GM12872 (cell line): ENCODE results near the gene IFI27L1.

Source experiments
- TF ChIP-seq, protein P1 (sequence below): IDR thresholded peaks from 3 replicates; pipeline ENCODE4 v1.5.1; 2011; ENCODE audit warnings: low read depth, mild to moderate bottlenecking, low read length, moderate library complexity; ENCODE audit not compliant: insufficient read depth

Gene IFI27L1, protein sequence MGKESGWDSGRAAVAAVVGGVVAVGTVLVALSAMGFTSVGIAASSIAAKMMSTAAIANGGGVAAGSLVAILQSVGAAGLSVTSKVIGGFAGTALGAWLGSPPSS

DNA sequence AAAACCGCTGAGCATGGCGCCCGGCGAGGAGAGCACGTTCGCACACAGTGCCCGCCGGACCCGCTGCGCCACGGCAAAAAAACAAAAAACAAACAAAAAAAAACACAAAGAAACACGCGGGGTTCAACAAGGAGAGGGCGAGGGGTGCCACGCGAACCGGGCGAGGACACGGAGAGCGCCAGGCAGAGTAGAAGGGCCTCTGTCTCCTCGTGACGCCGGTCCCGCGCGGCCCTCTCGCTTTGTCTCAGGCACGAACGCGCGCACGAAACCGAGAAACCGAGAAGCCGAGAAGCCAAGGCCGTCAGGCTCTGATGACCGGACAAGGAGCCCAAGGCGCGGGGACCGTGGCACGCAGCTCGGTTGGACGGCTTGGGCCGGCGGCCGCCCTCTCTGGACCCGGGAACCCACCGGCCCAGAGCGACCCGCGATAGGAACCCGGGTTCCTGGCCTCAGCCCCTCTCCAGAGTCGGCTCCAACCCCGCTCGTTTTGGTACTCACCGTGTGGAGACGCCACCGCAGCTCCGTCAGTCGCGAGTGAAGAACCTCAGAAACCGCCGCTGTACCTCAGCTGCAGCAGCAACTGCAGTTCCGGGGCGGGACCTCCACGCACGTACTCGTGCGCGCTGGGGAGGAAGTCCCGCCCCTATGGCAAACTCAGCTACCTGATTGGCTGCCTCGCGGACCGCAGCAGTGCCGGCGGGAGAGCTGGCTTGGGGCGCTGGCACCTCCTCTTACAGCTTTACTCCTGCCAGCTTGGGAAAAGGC lies at the start of gene IFI27L1, which contains the start of gene DDX24:
IFI27L1 (plus strand) TSS at position 690 of the 765 bp plus-strand sequence. CDS start 15,628 bp downstream, outside the sequence.
DDX24 (minus strand) TSS at position 582 of the 765 bp plus-strand sequence. CDS start 1,460 bp downstream, outside the sequence.
- TF ChIP-seq, protein P1, sequence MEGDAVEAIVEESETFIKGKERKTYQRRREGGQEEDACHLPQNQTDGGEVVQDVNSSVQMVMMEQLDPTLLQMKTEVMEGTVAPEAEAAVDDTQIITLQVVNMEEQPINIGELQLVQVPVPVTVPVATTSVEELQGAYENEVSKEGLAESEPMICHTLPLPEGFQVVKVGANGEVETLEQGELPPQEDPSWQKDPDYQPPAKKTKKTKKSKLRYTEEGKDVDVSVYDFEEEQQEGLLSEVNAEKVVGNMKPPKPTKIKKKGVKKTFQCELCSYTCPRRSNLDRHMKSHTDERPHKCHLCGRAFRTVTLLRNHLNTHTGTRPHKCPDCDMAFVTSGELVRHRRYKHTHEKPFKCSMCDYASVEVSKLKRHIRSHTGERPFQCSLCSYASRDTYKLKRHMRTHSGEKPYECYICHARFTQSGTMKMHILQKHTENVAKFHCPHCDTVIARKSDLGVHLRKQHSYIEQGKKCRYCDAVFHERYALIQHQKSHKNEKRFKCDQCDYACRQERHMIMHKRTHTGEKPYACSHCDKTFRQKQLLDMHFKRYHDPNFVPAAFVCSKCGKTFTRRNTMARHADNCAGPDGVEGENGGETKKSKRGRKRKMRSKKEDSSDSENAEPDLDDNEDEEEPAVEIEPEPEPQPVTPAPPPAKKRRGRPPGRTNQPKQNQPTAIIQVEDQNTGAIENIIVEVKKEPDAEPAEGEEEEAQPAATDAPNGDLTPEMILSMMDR, result no peak

DNA sequence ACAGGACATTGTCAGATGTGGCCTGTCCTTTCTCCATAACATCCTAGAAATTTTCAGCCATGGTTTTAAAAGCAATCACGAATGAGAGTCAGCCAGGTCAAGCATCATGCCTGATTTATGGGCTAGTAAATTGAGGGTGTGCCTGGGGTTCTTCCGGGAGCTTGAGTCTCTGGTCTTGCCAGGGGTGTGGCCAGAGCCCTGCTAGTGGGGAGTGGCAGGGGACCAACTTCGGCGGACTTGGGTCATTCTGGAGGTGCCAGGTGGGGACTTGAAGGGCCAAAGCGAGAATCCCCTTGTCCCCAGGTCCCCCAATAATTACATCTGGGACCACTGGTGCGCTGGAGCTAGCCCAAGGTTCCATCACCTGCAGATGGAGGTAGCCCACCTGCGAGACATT lies 49.2 kb upstream of the IFI27L1 start:
- TF ChIP-seq, protein P1, result no peak

- TF ChIP-seq, protein P1, result no peak
These were observed 46.2 kb upstream of the IFI27L1 start for GRCh38 chr14:94034886-94035285.

DNA sequence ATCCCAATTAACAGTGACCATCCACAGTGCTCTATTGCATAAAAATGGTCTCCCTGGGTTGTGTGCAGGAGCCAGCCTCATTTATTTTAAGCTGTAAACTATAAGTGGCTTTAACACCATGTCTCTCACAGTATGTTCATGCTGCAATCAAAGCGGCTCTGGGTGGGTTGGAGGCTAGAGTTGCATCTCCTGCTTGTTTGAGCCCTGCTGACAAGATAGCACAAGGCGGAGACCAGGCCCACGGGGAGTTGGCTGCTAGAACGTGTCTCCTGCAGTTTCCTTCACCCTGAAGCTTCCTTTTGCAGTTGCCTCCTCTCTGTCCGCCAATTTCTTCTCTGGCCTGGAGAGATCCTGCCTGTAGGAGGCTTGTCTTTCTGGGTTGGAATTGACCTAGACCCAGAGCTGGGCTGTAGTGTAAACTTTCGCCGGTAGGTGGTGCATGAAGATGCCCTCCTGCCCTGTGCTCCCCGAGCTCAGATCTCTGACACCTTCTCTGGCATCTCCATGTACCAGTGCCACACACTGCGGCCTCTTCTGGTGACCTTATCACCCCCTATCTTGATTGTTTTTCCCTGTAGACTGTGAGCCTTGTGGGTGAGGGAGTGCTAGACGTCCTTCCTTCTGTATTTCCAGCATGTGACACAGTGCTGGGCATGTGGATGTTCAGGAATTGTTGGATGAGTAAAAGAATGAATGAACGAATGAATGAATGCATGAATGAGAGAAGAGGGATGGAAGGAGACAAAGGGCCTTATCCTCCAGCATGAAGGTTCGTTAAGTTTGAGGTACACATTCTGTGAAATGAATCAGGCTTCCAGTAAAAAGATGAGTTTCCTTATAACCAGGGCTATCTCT lies 44.6 kb upstream of the IFI27L1 start:
- TF ChIP-seq, protein P1, result peak; percentile 93

DNA sequence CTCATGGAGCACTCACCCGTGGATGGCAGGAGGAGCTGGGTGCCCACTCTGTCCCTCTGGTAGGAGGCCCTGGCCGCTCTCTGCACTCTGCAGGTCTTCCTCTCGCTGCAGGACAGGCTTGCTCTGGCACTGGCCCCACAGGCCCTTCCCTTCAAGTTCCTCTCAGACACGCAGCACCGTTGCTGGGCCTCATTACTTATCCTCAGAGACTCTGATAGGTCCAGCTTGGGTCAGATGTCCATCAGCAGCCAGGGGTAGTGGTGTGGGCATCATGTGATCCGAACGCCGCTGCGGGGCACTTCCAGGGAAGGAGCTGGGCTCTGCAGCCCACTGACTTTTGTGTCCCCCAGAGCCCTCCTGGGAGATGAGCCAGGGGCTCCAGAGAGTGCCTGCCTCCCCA lies 43.2 kb upstream of the IFI27L1 start:
- TF ChIP-seq, protein P1, result no peak

GRCh38 chr14:94038510-94038909 lies 42.6 kb upstream of the IFI27L1 start:
- TF ChIP-seq, protein P1, result no peak
